ENCODE results near the gene SLC22A8. TPM values are rescaled to one million over a fixed set of nuclear protein-coding genes. Genes with fewer than 3 reads are reported as not detected.
"Not testable (repeated sequence)": the region's sequence is repeated elsewhere in the genome, so short reads cannot be mapped to it uniquely, and the experiment has no call there.

The SLC22A8 gene
- total RNA-seq, 2 experiments from 2014 or later: not detected

GRCh38 chr11:62948765-62949320 lies 66.8 kb downstream of the SLC22A8 start:
- Mint-ChIP-seq H3K4me3 (no peak overlapping the region), H3K27ac (no peak overlapping the region), H3K9me3 (no peaks in the 10 kb centered on the region), H3K4me1 (no peaks in the 10 kb centered on the region), H3K36me3 (ENCODE audit: low read depth) (no peaks in the 10 kb centered on the region), H3K27me3 (peaks cover 20% of the 10 kb centered on the region)
- ChIA-PET CTCF (interaction anchor here (0.6 to 1.2 kb wide), 2 partner anchors 52 to 79 kb away, joined by 3 read pairs; no protein-coding TSS in a partner anchor), POLR2A (no interaction called here)
- DNase-seq: no peak

GRCh38 chr11:62945538-62945937 lies 70.1 kb downstream of the SLC22A8 start:
- H3K27ac Mint-ChIP-seq; H3K4me3 Mint-ChIP-seq; H3K4me1 Mint-ChIP-seq; POLR2A ChIA-PET; H3K9me3 Mint-ChIP-seq; H3K36me3 Mint-ChIP-seq (ENCODE audit: low read depth); DNase-seq: not testable (repeated sequence)
- CTCF ChIA-PET: interaction anchor here (0.7 kb wide), 1 partner anchor 282 kb away, joined by 3 read pairs; no protein-coding TSS in a partner anchor
- peaks cover 24% of the 10 kb centered on the region for H3K27me3 Mint-ChIP-seq

Other genes with a start within 250 kb of the SLC22A8 start
- gene TAF6L, start 244.4 kb downstream of the SLC22A8 start, total RNA-seq: 10 to 100 TPM; 17.7 to 19.4 TPM
- 10 to 100 TPM; 46.8 to 55.9 TPM for gene TMEM179B, start 228.4 kb downstream of the SLC22A8 start, total RNA-seq
- gene TMEM223, start 223.8 kb downstream of the SLC22A8 start, total RNA-seq: 10 to 100 TPM; 17.9 to 19.4 TPM
- gene NXF1, start 210.4 kb downstream of the SLC22A8 start, total RNA-seq: 100 to 1,000 TPM; 110 to 121 TPM
- gene STX5, start 183.8 kb downstream of the SLC22A8 start, total RNA-seq: 10 to 100 TPM; 34.1 to 41.0 TPM
- gene TEX54, start 183.0 kb downstream of the SLC22A8 start, total RNA-seq: under 1 TPM in 1 of 2 experiments, not detected in 1; 0.48 TPM
- 10 to 100 TPM; 53.8 to 60.4 TPM for gene WDR74, start 176.3 kb downstream of the SLC22A8 start, total RNA-seq
- gene SLC3A2, start 134.9 kb downstream of the SLC22A8 start, total RNA-seq: 100 to 1,000 TPM; 153 to 157 TPM
- not detected for gene CHRM1, start 94.5 kb downstream of the SLC22A8 start, total RNA-seq
- gene SLC22A6, start 30.9 kb downstream of the SLC22A8 start, total RNA-seq: not detected
- gene SLC22A24, start 128.4 kb upstream of the SLC22A8 start, total RNA-seq: not detected
- not detected for gene SLC22A25, start 227.8 kb upstream of the SLC22A8 start, total RNA-seq

Data from activated CD4-positive, alpha-beta T cell treated with anti-CD3 and anti-CD28 coated beads, Interleukin-2, amount 10 ng/mL, durations not matched to agents 7 days and 5 days (primary cell).